ENCODE measurements around the gene ALPG. TPM values are rescaled to one million over a fixed set of nuclear protein-coding genes. Genes with fewer than 3 reads are reported as not detected.

The ALPG gene
- total RNA-seq, 1 donor from 2014 or later: 2.4 TPM

GRCh38 chr2:232456296-232457120 is 49.9 kb downstream of the ALPG start:
- no peak overlapping the region for H3K4me3 Mint-ChIP-seq (ENCODE audit: unreplicated experiment)
- DNase-seq: no peak
- peaks cover 6% of the 10 kb centered on the region for H3K27me3 Mint-ChIP-seq (ENCODE audit: unreplicated experiment)
- H3K36me3 Mint-ChIP-seq (ENCODE audit: unreplicated experiment): no peaks in the 10 kb centered on the region
- no peak for TF ChIP-seq CTCF (IDR thresholded peaks at IDR 0.05; ENCODE audit: partially characterized antibody, unreplicated experiment)
- no peaks in the 10 kb centered on the region for H3K4me1 Mint-ChIP-seq (ENCODE audit: low read depth, unreplicated experiment)
- peaks cover 4% of the 10 kb centered on the region for H3K9me3 Mint-ChIP-seq (ENCODE audit: unreplicated experiment)
- H3K27ac Mint-ChIP-seq (ENCODE audit: unreplicated experiment): no peak overlapping the region

GRCh38 chr2:232457121-232458011 is 50.7 kb downstream of the ALPG start:
- no peaks in the 10 kb centered on the region for H3K36me3 Mint-ChIP-seq (ENCODE audit: unreplicated experiment)
- no peak overlapping the region for H3K27ac Mint-ChIP-seq (ENCODE audit: unreplicated experiment)
- H3K4me1 Mint-ChIP-seq (ENCODE audit: low read depth, unreplicated experiment): no peaks in the 10 kb centered on the region
- DNase-seq: no peak
- H3K4me3 Mint-ChIP-seq (ENCODE audit: unreplicated experiment): no peak overlapping the region
- no peak for TF ChIP-seq CTCF (IDR thresholded peaks at IDR 0.05; ENCODE audit: partially characterized antibody, unreplicated experiment)
- peaks cover 6% of the 10 kb centered on the region for H3K27me3 Mint-ChIP-seq (ENCODE audit: unreplicated experiment)
- H3K9me3 Mint-ChIP-seq (ENCODE audit: unreplicated experiment): peaks cover 4% of the 10 kb centered on the region

GRCh38 chr2:232458051-232458660 is 51.5 kb downstream of the ALPG start:
- Mint-ChIP-seq H3K36me3 (ENCODE audit: unreplicated experiment) (no peaks in the 10 kb centered on the region), H3K4me3 (ENCODE audit: unreplicated experiment) (no peak overlapping the region), H3K9me3 (ENCODE audit: unreplicated experiment) (peaks cover 4% of the 10 kb centered on the region), H3K4me1 (ENCODE audit: low read depth, unreplicated experiment) (no peaks in the 10 kb centered on the region), H3K27me3 (ENCODE audit: unreplicated experiment) (peaks cover 6% of the 10 kb centered on the region), H3K27ac (ENCODE audit: unreplicated experiment) (no peak overlapping the region)
- DNase-seq: no peak
- TF ChIP-seq CTCF (IDR thresholded peaks at IDR 0.05; ENCODE audit: partially characterized antibody, unreplicated experiment): no peak

GRCh38 chr2:232458661-232459418 is 52.2 kb downstream of the ALPG start:
- no peak for DNase-seq
- TF ChIP-seq CTCF (IDR thresholded peaks at IDR 0.05; ENCODE audit: partially characterized antibody, unreplicated experiment): no peak
- Mint-ChIP-seq H3K27me3 (ENCODE audit: unreplicated experiment) (peaks cover 6% of the 10 kb centered on the region), H3K9me3 (ENCODE audit: unreplicated experiment) (peaks cover 4% of the 10 kb centered on the region), H3K4me3 (ENCODE audit: unreplicated experiment) (no peak overlapping the region), H3K36me3 (ENCODE audit: unreplicated experiment) (no peaks in the 10 kb centered on the region), H3K27ac (ENCODE audit: unreplicated experiment) (no peak overlapping the region), H3K4me1 (ENCODE audit: low read depth, unreplicated experiment) (no peaks in the 10 kb centered on the region)

Measured in glutamatergic neuron (in vitro differentiated cells).